Activated naive CD4-positive, alpha-beta T cell treated with anti-CD3 and anti-CD28 coated beads, Interleukin-2, amount 10 ng/mL, durations not matched to agents 7 days and 5 days (primary cell): ENCODE results near the gene PTPRJ.
A peak's percentile ranks its signal among the peaks of the same experiment; 100 is the strongest.
"Not testable (repeated sequence)": the region's sequence is repeated elsewhere in the genome, so short reads cannot be mapped to it uniquely, and the experiment has no call there.

Experiments used
- CTCF ChIA-PET: fragments of 350-600 bp; sonication (Branson Sonifier 250); formaldehyde crosslinking; loops from one replicate; lab custom pipeline; 2021; ENCODE audit warnings: antibody characterized with exemption; lab: Charles Lee
- DNase-seq: peaks from one replicate; pipeline ENCODE4 v3.0.0-alpha.2; 2020
- H3K27ac Mint-ChIP-seq: one replicate; pipeline ENCODE4 v1.8.0; 2021; ENCODE audit warnings: mild to moderate bottlenecking, moderate library complexity, mixed read lengths
- H3K27me3 Mint-ChIP-seq: one replicate; pipeline ENCODE4 v1.8.0; 2021; ENCODE audit warnings: mild to moderate bottlenecking, mixed read lengths
- H3K36me3 Mint-ChIP-seq: one replicate; pipeline ENCODE4 v1.8.0; 2021; ENCODE audit warnings: mixed read lengths
- H3K4me1 Mint-ChIP-seq: one replicate; pipeline ENCODE4 v1.8.0; 2021; ENCODE audit warnings: mixed read lengths
- H3K4me3 Mint-ChIP-seq: one replicate; pipeline ENCODE4 v1.8.0; 2021; ENCODE audit warnings: mild to moderate bottlenecking, moderate library complexity, mixed read lengths
- H3K9me3 Mint-ChIP-seq: one replicate; pipeline ENCODE4 v1.8.0; 2021; ENCODE audit warnings: mixed read lengths

PTPRJ gene

DNA sequence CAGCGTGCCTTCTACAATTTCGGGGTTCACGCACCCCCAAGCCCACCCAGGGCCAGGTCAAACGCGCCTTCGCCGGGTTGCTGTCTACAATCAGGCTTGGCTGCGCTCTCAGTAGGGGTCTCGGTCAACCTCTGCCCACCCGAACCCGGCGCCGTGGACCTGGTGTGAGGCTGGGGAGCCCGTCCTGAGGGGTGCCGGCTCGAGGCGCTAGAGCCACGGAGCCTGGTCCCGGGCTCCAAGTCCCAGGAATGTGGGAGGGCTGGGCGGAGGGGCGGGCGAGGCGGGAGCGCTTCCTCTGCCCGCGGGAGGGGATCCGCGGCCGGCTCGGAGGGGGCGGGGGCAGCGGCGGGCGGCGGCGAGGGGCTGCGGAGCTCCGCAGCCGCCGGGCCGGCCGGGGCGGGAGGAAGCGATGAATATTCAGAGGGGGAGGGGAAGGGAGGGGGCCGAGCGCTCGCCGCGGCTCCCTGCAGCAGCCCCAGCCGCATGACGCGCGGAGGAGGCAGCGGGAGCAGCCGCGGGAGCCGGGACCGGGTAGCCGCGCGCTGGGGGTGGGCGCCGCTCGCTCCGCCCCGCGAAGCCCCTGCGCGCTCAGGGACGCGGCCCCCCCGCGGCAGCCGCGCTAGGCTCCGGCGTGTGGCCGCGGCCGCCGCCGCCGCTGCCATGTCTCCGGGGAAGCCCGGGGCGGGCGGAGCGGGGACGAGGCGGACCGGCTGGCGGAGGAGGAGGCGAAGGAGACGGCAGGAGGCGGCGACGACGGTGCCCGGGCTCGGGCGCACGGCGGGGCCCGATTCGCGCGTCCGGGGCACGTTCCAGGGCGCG, at the start of gene PTPRJ:
PTPRJ (plus strand) TSS at position 472 of the 819 bp plus-strand sequence. CDS start 354 bp downstream, outside the sequence.
- H3K4me3 Mint-ChIP-seq, result peak within 1 kb of the TSS; percentile 98
- no peaks in the 10 kb centered on the region for H3K9me3 Mint-ChIP-seq
- H3K27me3 Mint-ChIP-seq, result peaks cover 37% of the 10 kb centered on the region
- CTCF ChIA-PET, result interaction anchor here (1.0 to 1.7 kb wide), 3 partner anchors 9 to 127 kb away, joined by 3 to 13 read pairs (median 10); no protein-coding TSS in a partner anchor
- DNase-seq, result peak; percentile 72
- peaks cover 37% of the 10 kb centered on the region for H3K4me1 Mint-ChIP-seq
- peaks cover 27% of the 10 kb centered on the region for H3K36me3 Mint-ChIP-seq
- peak within 1 kb of the TSS; percentile 89 for H3K27ac Mint-ChIP-seq

DNA sequence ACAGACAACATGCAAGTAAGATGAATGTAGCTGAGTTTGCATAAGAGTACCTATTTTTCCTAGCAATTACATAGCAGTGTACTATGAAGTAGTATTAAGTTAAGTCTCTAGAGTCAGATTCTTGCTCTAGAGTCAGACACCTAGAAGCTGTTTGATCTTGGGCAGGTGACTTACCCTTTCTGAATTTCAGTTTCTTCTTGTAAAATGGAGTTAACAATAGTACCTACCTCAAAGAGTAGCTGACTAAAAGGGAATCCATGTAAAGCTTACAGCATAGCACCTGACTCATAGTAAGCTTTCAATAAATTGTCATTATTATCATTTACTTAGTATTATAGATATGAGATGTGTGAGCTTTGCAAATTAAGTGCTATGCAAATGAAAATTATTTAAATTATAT, 47.8 kb upstream of the PTPRJ start:
- H3K4me1 Mint-ChIP-seq, result peaks cover 50% of the 10 kb centered on the region
- H3K36me3 Mint-ChIP-seq, result no peaks in the 10 kb centered on the region
- DNase-seq, result no peak
- H3K27me3 Mint-ChIP-seq, result no peaks in the 10 kb centered on the region
- H3K4me3 Mint-ChIP-seq, result no peak overlapping the region
- CTCF ChIA-PET, result interaction anchor here (0.6 to 11.9 kb wide), 6 partner anchors 12 to 240 kb away, joined by 3 to 220 read pairs (median 4); no protein-coding TSS in a partner anchor
- H3K27ac Mint-ChIP-seq, result no peak overlapping the region
- no peaks in the 10 kb centered on the region for H3K9me3 Mint-ChIP-seq

- peaks cover 51% of the 10 kb centered on the region for H3K4me1 Mint-ChIP-seq
- not testable (repeated sequence) for H3K27ac Mint-ChIP-seq, DNase-seq, H3K9me3 Mint-ChIP-seq, H3K4me3 Mint-ChIP-seq, H3K27me3 Mint-ChIP-seq, H3K36me3 Mint-ChIP-seq
- CTCF ChIA-PET, result interaction anchor here (0.7 to 11.9 kb wide), 23 partner anchors 9 to 184 kb away, joined by 3 to 220 read pairs (median 5); no protein-coding TSS in a partner anchor
Measured at GRCh38 chr11:47933797-47934196, 46.6 kb upstream of the PTPRJ start.

DNA sequence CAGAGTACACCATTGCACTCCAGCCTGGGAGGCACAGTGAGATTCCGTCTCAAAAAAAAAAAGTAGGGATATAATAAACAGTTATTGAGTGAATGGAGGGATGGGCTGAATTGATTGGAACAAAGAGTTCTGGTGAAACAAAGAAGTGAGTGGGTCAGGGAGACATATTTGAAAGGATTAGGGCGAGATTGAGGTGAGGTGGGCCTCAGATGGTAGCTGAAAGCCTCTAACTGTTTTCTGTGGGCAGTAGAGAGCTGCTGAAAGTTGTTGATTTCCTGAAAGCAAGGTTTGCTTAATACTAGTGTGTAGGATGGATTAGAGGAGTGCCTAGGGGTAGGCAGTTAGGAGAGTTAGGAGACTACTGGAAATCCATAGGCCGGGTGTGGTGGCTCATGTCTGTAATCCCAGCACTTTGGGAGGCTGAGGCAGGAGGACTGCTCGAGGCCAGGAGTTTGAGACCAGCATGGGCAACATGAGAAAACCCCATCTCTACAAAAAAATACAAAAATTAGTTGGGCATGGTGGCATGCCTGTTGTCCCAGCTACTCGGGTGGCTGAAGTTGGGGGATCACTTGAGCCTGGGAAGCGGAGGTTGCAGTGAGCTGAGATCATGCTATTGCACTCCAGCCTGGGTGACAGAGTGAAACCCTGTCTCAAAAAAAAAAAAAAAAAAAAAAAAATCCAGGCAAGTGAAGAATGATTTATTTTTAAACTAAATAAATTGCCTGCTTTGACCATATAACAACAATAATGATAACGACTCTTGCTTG, 41.4 kb upstream of the PTPRJ start:
- Mint-ChIP-seq H3K4me3 (no peak overlapping the region), H3K36me3 (no peaks in the 10 kb centered on the region), H3K27ac (no peak overlapping the region), H3K4me1 (peaks cover 45% of the 10 kb centered on the region), H3K9me3 (no peaks in the 10 kb centered on the region), H3K27me3 (peaks cover 11% of the 10 kb centered on the region)
- DNase-seq, result no peak
- CTCF ChIA-PET, result interaction anchor here (0.6 to 11.9 kb wide), 4 partner anchors 63 to 191 kb away, joined by 3 to 220 read pairs (median 4); no protein-coding TSS in a partner anchor

DNA sequence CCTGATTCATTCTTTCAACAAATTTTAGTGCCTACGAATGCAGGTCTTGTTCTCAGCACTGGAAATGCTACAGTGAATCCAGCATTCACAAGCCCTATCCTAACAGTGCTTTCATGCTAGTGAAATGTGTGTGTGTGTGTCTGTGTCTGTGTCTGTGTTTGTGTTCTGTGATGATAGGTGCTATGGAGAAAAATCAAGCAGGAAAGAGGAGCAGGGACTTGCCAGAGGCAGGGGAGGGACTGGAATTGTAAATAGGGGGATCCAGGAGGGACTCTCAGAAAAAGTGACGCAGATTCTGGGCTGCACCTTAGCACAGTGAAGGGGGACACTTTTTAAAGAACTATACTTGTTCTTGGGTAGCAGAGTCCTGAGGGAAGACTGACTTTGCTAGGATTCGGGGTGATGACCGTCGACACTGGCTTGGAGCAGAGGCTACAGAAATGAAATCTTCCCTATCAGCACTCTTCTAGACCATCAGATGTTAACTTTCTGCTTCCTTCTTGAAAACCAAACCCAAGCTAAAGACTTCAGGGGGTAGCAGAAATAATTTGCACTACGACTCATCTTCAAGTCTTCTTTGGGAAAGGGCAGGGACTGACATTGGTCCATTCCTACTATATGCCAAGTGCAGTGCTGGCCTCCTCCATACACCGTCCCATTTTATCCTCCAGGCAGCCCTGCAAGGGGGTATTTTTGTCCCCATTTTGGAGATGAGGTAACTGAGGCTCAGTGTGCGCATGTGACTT, 39.3 kb upstream of the PTPRJ start:
- Mint-ChIP-seq H3K4me1 (peaks cover 29% of the 10 kb centered on the region), H3K9me3 (no peaks in the 10 kb centered on the region), H3K4me3 (no peak overlapping the region), H3K36me3 (no peaks in the 10 kb centered on the region), H3K27ac (no peak overlapping the region), H3K27me3 (peaks cover 11% of the 10 kb centered on the region)
- DNase-seq, result no peak
- CTCF ChIA-PET, result interaction anchor here (11.9 kb wide), 1 partner anchor 168 kb away, joined by 220 read pairs; no protein-coding TSS in a partner anchor

GRCh38 chr11:47941907-47942558, 38.3 kb upstream of the PTPRJ start:
- DNase-seq, result no peak
- no peaks in the 10 kb centered on the region for H3K9me3 Mint-ChIP-seq
- H3K27ac Mint-ChIP-seq, result no peak overlapping the region
- peaks cover 11% of the 10 kb centered on the region for H3K27me3 Mint-ChIP-seq
- CTCF ChIA-PET, result no interaction called here
- H3K4me3 Mint-ChIP-seq, result no peak overlapping the region
- peaks cover 31% of the 10 kb centered on the region for H3K4me1 Mint-ChIP-seq
- H3K36me3 Mint-ChIP-seq, result no peaks in the 10 kb centered on the region

GRCh38 chr11:47943721-47944586, 36.4 kb upstream of the PTPRJ start:
- DNase-seq, result no peak
- no peaks in the 10 kb centered on the region for H3K9me3 Mint-ChIP-seq
- H3K36me3 Mint-ChIP-seq, result peaks cover 2% of the 10 kb centered on the region
- CTCF ChIA-PET, result interaction anchor here (1.9 kb wide), 1 partner anchor 9 kb away, joined by 5 read pairs; no protein-coding TSS in a partner anchor
- no peak overlapping the region for H3K27ac Mint-ChIP-seq
- H3K4me3 Mint-ChIP-seq, result no peak overlapping the region
- peaks cover 11% of the 10 kb centered on the region for H3K27me3 Mint-ChIP-seq
- H3K4me1 Mint-ChIP-seq, result peaks cover 36% of the 10 kb centered on the region

- Mint-ChIP-seq H3K4me1 (peaks cover 38% of the 10 kb centered on the region), H3K9me3 (no peaks in the 10 kb centered on the region)
Measured at GRCh38 chr11:47944632-47945031, 35.7 kb upstream of the PTPRJ start.

DNA sequence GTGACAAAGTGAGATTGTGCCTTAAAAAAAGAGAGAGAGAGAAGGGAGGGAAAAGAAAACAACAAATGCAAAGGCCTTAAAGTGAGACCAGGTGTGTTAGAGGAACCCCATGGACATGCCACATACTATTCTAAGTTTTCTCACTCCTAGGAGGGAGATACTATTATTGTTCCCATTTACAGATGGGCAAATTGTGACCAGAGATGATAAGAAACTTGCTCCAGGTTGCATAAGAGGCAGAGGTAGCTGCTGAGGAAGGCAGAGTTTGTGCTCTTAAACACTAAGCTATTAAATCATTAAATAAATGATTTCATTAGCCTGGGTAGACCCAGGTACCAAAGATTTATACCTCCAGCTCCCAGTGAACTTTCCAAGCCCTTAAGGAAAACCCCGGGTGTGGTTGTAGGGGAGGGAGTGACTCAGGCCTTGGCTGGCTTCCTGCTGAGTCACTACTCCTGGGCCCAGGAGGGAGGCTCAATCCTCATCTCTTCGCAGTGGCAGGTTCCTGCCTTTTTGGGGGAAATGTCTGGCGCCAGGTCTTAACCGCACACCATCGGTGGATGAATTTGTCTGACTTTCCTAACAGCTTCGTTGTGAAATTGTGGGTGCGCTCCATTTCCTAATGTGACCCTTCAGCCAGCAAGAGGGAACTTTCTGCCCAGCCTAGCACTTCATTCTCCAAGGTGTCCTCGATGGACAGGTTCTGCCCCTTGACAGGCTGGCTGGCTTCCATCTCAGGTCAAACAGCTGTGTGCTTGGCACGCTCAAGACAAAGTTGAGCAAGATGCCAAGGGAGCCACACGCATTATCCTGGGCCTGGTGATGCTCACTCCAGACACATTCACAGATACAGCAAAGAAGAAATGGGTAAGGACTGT, 33.4 kb upstream of the PTPRJ start:
- DNase-seq, result no peak
- Mint-ChIP-seq H3K4me3 (no peak overlapping the region), H3K4me1 (peaks cover 56% of the 10 kb centered on the region), H3K36me3 (peaks cover 5% of the 10 kb centered on the region), H3K9me3 (no peaks in the 10 kb centered on the region), H3K27ac (peak overlapping the region; percentile 43), H3K27me3 (peaks cover 4% of the 10 kb centered on the region)
- CTCF ChIA-PET, result interaction anchor here (0.9 to 1.4 kb wide), 3 partner anchors 12 to 165 kb away, joined by 3 to 6 read pairs (median 4); no protein-coding TSS in a partner anchor

More at GRCh38 chr11:47944632-47945031, 35.7 kb upstream of the PTPRJ start:
- Mint-ChIP-seq H3K36me3 (peaks cover 2% of the 10 kb centered on the region), H3K27me3 (peaks cover 11% of the 10 kb centered on the region), H3K27ac (no peak overlapping the region), H3K4me3 (no peak overlapping the region)
- CTCF ChIA-PET, result interaction anchor here (1.9 kb wide), 1 partner anchor 10 kb away, joined by 5 read pairs; no protein-coding TSS in a partner anchor
- DNase-seq, result no peak

DNA sequence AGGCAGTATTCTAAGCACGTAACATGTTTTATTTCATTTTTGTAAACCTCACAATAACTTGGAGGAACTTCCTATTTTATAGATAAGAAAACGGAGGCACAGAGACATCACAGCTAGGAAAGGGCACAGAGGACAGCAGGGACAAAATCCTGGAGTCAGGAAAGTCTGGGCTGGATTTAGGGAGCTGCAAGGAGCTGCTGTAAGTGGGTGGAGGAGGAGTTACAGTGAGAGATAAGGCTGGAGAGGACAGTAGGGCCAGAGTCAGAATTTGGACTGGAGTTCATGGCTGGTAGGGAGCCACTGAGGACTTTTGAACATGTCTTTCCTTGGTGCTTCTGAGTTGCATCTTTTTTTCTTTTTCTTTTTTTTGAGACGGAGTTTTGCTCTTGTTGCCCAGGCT, 32.2 kb upstream of the PTPRJ start:
- Mint-ChIP-seq H3K4me1 (peaks cover 55% of the 10 kb centered on the region), H3K36me3 (peaks cover 5% of the 10 kb centered on the region), H3K4me3 (no peak overlapping the region), H3K9me3 (no peaks in the 10 kb centered on the region), H3K27ac (peak overlapping the region; percentile 82), H3K27me3 (no peaks in the 10 kb centered on the region)
- no peak for DNase-seq
- CTCF ChIA-PET, result interaction anchor here (1.4 kb wide), 1 partner anchor 14 kb away, joined by 6 read pairs; no protein-coding TSS in a partner anchor

DNA sequence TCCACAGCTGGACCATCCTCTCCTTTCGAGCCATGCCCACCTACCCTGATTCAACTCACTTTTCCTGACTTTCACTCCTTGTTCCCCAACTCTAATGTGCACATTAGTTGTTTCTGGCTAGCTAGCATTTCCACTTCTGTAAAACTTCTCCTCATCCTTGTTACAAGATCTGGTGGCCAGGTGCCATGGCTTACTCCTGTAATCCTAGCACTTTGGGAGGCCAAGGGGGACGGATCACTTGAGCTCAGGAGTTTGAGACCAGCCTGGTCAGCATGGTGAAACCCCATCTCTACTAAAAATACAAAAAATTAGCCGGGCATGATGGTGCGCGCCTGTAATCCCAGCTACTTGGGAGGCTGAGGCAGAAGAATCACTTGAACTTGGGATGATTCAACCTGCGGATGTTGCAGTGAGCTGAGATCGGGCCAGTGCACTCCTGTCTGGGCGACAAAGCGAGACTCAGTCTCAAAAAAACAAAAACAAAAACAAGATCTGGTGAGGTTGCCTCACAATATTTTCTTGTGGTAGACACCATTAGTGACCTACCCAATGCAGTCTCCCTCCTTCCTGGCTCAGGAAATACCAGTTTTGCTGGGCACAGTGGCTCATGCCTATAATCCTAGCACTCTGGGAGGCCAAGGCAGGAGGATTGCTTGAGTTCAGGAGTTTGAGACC, 31.2 kb upstream of the PTPRJ start:
- H3K4me3 Mint-ChIP-seq, H3K36me3 Mint-ChIP-seq, H3K27me3 Mint-ChIP-seq, DNase-seq, H3K9me3 Mint-ChIP-seq: not testable (repeated sequence)
- CTCF ChIA-PET, result interaction anchor here (0.6 to 1.6 kb wide), 3 partner anchors 9 to 159 kb away, joined by 4 read pairs; no protein-coding TSS in a partner anchor
- H3K27ac Mint-ChIP-seq, result peak overlapping the region; percentile 94
- H3K4me1 Mint-ChIP-seq, result peaks cover 55% of the 10 kb centered on the region
